Activated naive CD4-positive, alpha-beta T cell treated with anti-CD3 and anti-CD28 coated beads for 36 hours (primary cell): ENCODE data around the gene KDM2A. TPM values are rescaled to one million over a fixed set of nuclear protein-coding genes. Genes with fewer than 3 reads are reported as not detected.

ENCODE experiments used
- CTCF ChIA-PET: fragments of 350-600 bp; sonication (Branson Sonifier 250); formaldehyde crosslinking; loops from one replicate; lab custom pipeline; 2021; ENCODE audit warnings: antibody characterized with exemption; lab: Charles Lee
- DNase-seq: peaks from one replicate; pipeline ENCODE4 v3.0.0-alpha.2; 2020
- H3K27ac Mint-ChIP-seq: one replicate; pipeline ENCODE4 v1.8.0; 2021; ENCODE audit warnings: mild to moderate bottlenecking, mixed read lengths
- H3K27me3 Mint-ChIP-seq: one replicate; pipeline ENCODE4 v1.8.0; 2021; ENCODE audit warnings: low read depth, mixed read lengths
- H3K36me3 Mint-ChIP-seq: one replicate; pipeline ENCODE4 v1.8.0; 2021; ENCODE audit warnings: low read depth, mixed read lengths
- H3K4me1 Mint-ChIP-seq: one replicate; pipeline ENCODE4 v1.8.0; 2021; ENCODE audit warnings: low read depth, mixed read lengths
- H3K4me3 Mint-ChIP-seq: one replicate; pipeline ENCODE4 v1.8.0; 2021; ENCODE audit warnings: mild to moderate bottlenecking, moderate library complexity, mixed read lengths
- H3K9me3 Mint-ChIP-seq: one replicate; pipeline ENCODE4 v1.8.0; 2021; ENCODE audit warnings: mixed read lengths
- intact Hi-C: fragments of 100-400 bp; cut with micrococcal nuclease; formaldehyde crosslinking; loops from one replicate; pipeline ENCODE4 v1.15.1; 2023
- total RNA-seq, 2 experiments: library from RNA; stranded (reverse); gene quantifications; one replicate each; pipeline ENCODE4 v1.2.3, GENCODE V29; 2021

KDM2A gene
- total RNA-seq, 2 experiments from 2014 or later, result 57.7 to 58.8 TPM

DNA sequence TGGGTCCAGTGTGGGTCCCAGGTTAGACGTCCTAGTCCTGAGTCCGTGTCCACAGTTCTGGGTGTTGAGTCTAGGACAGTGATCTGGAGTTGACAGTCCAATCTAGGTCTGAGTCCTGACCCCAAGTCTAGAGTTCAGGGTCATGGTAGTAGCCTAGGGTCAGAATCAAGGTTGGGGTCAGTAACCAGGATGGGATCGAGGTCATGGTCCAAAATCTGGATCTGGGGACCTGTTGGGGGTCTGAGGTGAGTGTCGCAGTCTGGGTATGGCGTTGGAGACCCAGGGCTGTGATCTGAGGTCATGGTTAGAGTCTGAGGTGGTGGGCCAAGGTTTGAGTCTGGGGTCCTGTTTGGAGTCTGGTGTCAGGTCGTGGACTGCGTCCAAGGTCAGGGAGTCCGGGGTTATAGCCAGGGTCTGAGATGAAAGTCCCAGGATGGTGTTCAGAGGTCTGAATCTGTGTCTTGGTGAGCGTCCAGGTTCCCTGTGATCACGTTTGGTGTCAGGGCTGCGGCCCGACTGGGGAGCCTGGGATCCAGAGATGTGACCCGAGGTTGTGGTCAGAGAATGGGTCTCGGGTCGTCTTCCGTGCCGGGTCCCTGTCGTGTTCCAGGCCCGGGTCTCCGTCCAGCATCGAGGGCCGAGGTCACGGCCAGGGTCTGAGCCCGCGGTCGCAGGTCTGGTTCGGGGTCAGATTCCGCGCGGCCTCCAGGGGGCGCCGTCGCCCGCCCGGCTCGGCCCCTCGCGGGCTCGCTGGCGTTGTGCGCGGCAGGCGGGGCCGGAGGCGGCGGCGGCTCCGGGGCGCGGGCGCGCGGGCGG lies 146.8 kb downstream of the KDM2A start:
- intact Hi-C loops, result loop anchor here (1.0 to 5.0 kb wide), 3 partner anchors 51 to 241 kb away; partner anchors contain the start of genes CDK2AP2, PITPNM1, PPP1CA and TBC1D10C
- H3K9me3 Mint-ChIP-seq, result no peaks in the 10 kb centered on the region

DNA sequence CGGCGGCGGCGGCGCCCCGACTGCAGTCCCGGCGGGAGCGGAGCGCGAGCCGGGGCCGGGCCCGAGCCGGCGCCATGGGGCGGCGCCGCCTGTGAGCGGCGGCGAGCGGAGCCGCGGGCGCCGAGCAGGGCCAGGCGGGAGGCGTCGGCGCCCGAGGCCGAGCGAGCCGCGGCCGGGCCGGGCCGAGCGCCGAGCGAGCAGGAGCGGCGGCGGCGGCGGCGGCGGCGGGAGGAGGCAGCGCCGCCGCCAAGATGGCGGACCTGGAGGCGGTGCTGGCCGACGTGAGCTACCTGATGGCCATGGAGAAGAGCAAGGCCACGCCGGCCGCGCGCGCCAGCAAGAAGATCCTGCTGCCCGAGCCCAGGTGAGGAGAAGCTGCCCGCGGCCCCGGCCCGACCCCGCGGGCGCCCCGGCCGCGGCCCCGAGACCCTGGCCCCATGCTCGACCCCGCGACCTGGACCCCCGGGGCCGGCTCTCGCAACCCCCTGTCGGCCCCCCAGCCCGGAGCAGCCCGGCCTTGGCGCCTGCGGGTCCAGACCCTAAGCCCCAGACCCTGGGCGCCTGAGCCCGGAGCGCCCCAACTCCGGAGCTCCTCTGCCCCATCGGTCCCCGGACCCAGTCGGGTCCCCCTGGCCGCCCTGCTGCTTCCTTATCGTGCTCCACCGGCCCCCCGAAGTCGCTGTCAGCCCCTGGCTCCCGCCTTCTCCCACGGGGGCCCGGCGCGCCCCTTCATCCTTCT lies 147.6 kb downstream of the KDM2A start, which contains the start of gene GRK2:
GRK2 (plus strand) TSS at position 25 of the 739 bp plus-strand sequence; CDS start at position 252, 227 bp downstream.
- CTCF ChIA-PET, result interaction anchor here (0.6 to 2.7 kb wide), 5 partner anchors 11 to 170 kb away, joined by 3 to 20 read pairs (median 8); no protein-coding TSS in a partner anchor
- Mint-ChIP-seq H3K9me3 (no peaks in the 10 kb centered on the region), H3K36me3 (peaks cover 44% of the 10 kb centered on the region), H3K4me3 (peak within 1 kb of the TSS; percentile 86), H3K27ac (peak within 1 kb of the TSS; percentile 99), H3K4me1 (peaks cover 75% of the 10 kb centered on the region), H3K27me3 (no peaks in the 10 kb centered on the region)
- intact Hi-C loops, result loop anchor here (1.0 to 5.0 kb wide), 3 partner anchors 51 to 241 kb away; partner anchors contain the start of genes CDK2AP2, PITPNM1, PPP1CA and TBC1D10C
- peak; percentile 55 for DNase-seq

More for the DNA sequence above, 146.8 kb downstream of the KDM2A start:
- Mint-ChIP-seq H3K4me1 (peaks cover 72% of the 10 kb centered on the region), H3K36me3 (peaks cover 36% of the 10 kb centered on the region), H3K27ac (peak overlapping the region; percentile 87), H3K27me3 (no peaks in the 10 kb centered on the region), H3K4me3 (peak overlapping the region; percentile 72)
- CTCF ChIA-PET, result interaction anchor here (0.6 to 4.9 kb wide), 9 partner anchors 12 to 184 kb away, joined by 3 to 108 read pairs (median 7); partner anchors contain the start of gene SSH3
- DNase-seq, result peak; percentile 81

DNA sequence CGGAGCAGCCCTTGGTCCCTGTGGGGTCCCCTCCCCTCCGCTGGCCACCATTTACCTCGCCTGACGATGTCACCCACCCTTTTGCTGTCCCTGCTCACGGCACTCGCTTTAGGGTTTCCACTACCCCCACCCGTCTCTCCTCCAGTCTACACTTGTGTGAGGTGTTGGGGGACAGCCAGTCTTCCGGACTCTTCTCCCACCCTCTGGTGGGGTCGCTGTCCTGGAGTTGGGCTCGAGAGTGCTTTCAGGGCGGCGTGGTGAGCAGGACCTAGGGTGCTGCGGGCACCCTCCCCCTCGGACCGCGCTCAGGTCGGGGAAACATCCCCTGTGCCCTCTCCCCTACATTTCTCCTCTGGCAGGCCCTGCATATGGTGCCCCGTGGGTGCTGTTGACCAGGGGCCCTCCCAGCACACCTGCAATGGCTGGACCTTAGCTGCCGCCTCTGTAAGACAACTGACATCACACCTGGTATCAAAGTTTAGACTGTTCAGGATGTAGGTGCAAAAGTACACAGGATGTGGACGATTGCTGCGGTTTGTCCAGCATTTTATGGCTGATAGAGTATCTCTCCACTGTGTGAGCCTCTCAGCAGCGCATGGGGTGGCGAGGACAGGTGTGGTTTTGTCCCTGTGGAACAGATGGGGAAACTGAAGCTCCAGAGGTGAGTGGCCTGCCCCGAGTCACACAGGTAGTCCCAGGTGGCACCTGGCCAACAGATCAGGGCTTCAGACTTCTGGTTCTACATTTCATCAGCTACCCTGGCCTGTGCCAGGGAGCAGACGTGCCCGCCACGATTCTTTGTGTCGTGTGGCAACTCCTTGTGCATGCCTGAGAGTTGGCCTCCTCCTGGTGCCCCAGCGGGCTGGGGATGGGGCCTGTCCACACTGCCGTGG lies 148.4 kb downstream of the KDM2A start:
- no peaks in the 10 kb centered on the region for H3K9me3 Mint-ChIP-seq
- no peaks in the 10 kb centered on the region for H3K27me3 Mint-ChIP-seq
- intact Hi-C loops, result loop anchor here (1.0 to 5.0 kb wide), 5 partner anchors 10 to 240 kb away; partner anchors contain the start of genes CDK2AP2, PITPNM1, PPP1CA and TBC1D10C
- H3K4me1 Mint-ChIP-seq, result peaks cover 78% of the 10 kb centered on the region
- peaks cover 52% of the 10 kb centered on the region for H3K36me3 Mint-ChIP-seq
- H3K4me3 Mint-ChIP-seq, result peak overlapping the region; percentile 86
- DNase-seq, result peak; percentile 69
- CTCF ChIA-PET, result interaction anchor here (0.7 to 2.7 kb wide), 6 partner anchors 10 to 169 kb away, joined by 3 to 20 read pairs (median 6); no protein-coding TSS in a partner anchor
- peak overlapping the region; percentile 99 for H3K27ac Mint-ChIP-seq

DNA sequence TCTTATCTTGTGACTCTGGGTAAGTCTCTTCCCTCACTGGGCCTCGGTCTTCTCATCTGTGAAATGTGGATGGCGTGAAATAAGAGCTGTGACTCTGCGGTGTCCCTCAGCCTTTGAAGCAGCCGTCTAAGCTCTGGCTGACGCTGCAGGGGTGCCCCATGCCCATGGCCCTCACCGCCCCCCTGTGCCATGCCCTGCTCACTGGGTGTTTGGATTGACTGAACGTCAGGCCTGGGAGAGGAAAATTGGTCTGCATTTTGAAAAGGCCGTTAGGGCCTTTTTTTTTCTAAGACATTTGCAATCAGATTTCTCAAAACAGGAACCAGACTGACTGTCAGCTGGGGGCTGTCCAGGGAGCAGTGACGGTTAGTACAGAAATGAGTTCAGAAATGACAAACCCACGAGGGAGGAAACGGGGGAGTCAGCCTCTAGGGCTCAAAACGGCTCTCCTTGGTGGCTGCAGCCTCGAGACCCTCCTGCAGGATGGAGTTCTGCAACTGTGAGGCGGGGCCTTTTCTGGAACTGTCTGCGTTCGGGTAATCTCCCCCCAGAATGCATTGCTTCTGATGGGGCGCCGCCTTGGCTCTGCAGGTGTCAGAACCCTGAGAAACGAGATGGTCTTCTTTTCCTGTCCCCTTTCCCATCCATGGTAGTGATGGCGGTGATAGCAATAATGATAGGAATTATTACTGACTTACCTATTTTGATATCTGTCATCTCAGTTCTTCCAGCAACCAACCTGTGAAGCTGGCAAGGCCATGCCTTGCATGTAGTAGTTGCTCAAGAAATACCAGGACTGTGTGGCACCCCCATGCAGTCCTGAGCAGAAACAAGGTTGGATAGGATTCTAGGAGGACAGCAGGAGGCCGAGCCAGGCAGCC lies 149.3 kb downstream of the KDM2A start:
- CTCF ChIA-PET, result interaction anchor here (1.2 to 2.7 kb wide), 6 partner anchors 9 to 113 kb away, joined by 3 to 20 read pairs (median 6); no protein-coding TSS in a partner anchor
- Mint-ChIP-seq H3K36me3 (peaks cover 56% of the 10 kb centered on the region), H3K4me1 (peaks cover 78% of the 10 kb centered on the region), H3K4me3 (peak overlapping the region; percentile 86), H3K9me3 (no peaks in the 10 kb centered on the region), H3K27me3 (no peaks in the 10 kb centered on the region), H3K27ac (peak overlapping the region; percentile 99)
- intact Hi-C loops, result loop anchor here (1.0 to 5.0 kb wide), 5 partner anchors 9 to 239 kb away; partner anchors contain the start of genes CDK2AP2, PITPNM1, PPP1CA and TBC1D10C
- DNase-seq, result peak; percentile 91

DNA sequence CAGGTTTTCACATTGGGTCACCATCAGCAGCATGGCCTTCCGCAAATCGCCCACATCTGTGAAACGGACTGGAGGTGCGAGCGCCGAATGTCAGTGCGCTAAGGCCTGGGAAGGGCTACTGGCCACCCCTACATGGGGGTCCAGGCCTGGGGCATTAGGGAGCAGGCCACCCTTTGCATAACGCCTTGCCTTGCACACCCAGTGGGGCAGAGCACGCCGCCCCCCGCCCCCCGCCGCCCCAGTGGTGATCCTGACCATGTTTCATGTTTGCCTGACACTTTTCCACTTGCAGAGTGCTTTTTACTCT lies 149.9 kb downstream of the KDM2A start:
- CTCF ChIA-PET, result interaction anchor here (0.7 to 4.1 kb wide), 5 partner anchors 9 to 83 kb away, joined by 4 to 25 read pairs (median 4); partner anchors contain the start of gene ANKRD13D
- Mint-ChIP-seq H3K27ac (peak overlapping the region; percentile 99), H3K4me1 (peaks cover 77% of the 10 kb centered on the region), H3K4me3 (peak overlapping the region; percentile 86), H3K9me3 (no peaks in the 10 kb centered on the region), H3K27me3 (no peaks in the 10 kb centered on the region), H3K36me3 (peaks cover 56% of the 10 kb centered on the region)
- DNase-seq, result no peak
- intact Hi-C loops, result loop anchor here (1.0 to 5.0 kb wide), 5 partner anchors 8 to 238 kb away; partner anchors contain the start of genes CDK2AP2, PITPNM1, PPP1CA and TBC1D10C

DNA sequence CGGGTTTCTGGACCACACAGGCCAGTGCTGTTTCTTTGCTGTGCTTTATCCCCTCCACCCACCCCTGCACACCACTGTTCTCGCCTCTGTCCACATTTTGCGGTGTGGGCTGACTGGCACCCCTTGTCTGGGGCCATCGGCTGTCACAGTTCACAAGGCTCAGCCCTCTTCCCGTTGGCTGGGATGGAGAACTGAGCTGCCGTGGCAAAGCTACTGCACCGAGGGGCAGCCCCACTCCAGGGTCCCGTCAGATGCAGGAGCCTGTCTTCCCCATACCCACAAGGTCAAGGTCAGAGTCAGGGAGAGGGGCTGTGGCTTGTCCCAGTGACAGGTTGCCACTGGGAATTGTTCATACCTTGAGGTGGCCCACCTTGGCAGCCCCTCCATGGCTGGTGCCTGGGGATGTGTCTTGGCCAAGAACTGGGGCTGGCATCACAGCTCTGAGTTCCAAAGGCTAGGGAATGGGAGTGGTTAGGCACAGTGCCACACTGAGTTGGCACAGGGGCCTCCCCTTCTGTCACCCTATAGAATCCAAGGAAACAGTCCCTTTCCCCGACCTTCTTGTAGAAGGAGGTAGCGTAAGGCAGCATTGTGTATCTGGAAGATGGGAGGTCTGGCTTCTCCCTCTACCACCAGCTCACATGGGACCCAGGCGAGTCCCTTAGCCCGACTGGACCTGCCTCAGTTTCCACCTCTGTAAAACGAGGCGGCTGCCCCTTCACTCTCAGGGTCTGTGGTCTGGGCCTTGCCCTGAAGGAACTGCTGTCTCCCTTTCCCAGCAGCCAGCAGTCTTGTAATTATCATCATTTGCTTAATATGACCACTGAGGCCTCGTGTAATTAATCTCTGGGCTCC lies 150.6 kb downstream of the KDM2A start:
- H3K36me3 Mint-ChIP-seq, result peaks cover 59% of the 10 kb centered on the region
- peak; percentile 45 for DNase-seq
- H3K4me3 Mint-ChIP-seq, result peak overlapping the region; percentile 86
- no peaks in the 10 kb centered on the region for H3K9me3 Mint-ChIP-seq
- peak overlapping the region; percentile 99 for H3K27ac Mint-ChIP-seq
- no peaks in the 10 kb centered on the region for H3K27me3 Mint-ChIP-seq
- H3K4me1 Mint-ChIP-seq, result peaks cover 77% of the 10 kb centered on the region
- CTCF ChIA-PET, result interaction anchor here (0.7 to 4.1 kb wide), 8 partner anchors 8 to 82 kb away, joined by 3 to 25 read pairs (median 4); partner anchors contain the start of gene ANKRD13D
- intact Hi-C loops, result loop anchor here (5.0 kb wide), 2 partner anchors 133 to 238 kb away; partner anchors contain the start of genes CDK2AP2, PITPNM1, PPP1CA and TBC1D10C

DNA sequence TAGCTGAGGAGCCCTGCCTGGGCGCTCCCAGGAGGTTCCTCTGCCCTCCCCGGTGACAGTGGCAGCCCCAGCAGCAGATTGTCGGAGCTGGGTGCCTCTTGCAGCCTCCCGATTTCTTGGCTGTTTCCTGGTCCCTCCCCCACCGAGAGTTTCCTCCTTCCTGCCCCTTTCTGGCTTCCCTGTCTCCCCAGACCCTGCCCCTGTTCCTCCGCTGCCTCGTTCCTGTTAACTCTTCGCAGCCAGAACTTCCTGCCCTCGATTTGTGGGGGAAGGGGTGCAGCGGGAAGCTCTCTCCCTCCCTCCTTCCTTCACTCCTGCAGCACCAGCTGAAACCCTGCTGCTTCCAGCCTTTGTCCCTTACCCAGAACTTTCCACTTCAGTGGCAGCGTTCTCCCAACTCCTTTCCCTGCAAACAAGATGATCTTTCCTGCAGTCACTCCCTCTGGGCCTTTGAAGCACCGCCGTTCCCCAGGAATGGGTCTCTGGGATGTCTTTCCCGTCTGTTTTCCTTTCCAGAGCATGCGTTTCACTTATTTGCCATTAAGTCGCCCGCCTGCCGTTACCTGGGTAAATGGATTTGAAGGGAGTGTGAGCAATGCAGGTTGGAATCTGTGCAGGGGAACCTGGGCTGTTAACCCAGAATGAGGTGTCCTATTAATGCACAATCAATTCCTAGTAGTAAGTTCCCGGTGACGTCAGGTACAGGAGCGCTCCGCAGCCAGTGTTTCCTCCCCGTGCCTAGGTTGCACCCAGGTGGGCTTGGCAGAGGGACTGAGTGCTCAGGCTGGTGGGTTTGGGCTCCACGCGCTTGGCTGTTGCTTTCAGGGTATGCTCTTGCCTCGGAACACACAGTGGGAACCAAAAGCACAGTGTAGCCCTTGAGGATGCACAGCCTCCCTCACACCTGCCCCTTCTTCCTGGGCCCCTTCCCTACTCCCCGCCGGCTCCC lies 151.5 kb downstream of the KDM2A start:
- Mint-ChIP-seq H3K27me3 (no peaks in the 10 kb centered on the region), H3K4me3 (peak overlapping the region; percentile 86), H3K4me1 (peaks cover 77% of the 10 kb centered on the region), H3K9me3 (no peaks in the 10 kb centered on the region), H3K36me3 (peaks cover 63% of the 10 kb centered on the region), H3K27ac (peak overlapping the region; percentile 99)
- CTCF ChIA-PET, result interaction anchor here (0.8 to 4.1 kb wide), 9 partner anchors 7 to 81 kb away, joined by 3 to 25 read pairs (median 8); partner anchors contain the start of gene ANKRD13D
- intact Hi-C loops, result no loop called here
- DNase-seq, result peak; percentile 51

DNA sequence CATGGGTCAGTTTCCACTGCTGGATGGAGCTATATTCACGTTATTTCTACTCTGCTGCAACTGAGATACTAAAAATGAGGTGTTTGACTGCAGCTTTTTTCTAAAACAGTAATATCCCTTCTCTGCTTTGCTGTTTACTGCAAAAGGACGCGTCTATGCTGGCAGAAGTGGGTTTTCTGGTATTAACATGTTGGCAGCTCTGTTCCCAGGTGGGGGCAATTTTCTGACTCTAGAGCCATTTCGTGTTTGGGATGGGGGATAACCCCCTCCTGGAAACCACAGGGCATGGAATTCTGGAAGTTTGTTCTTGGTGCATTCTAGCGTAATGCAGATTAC lies 152.1 kb downstream of the KDM2A start:
- Mint-ChIP-seq H3K27ac (peak overlapping the region; percentile 99), H3K27me3 (no peaks in the 10 kb centered on the region), H3K4me3 (peak overlapping the region; percentile 86), H3K4me1 (peaks cover 77% of the 10 kb centered on the region), H3K36me3 (peaks cover 65% of the 10 kb centered on the region), H3K9me3 (no peaks in the 10 kb centered on the region)
- DNase-seq, result no peak
- intact Hi-C loops, result no loop called here
- CTCF ChIA-PET, result interaction anchor here (1.1 to 4.1 kb wide), 6 partner anchors 9 to 81 kb away, joined by 4 to 25 read pairs (median 9); partner anchors contain the start of gene ANKRD13D
